Natural killer cell (primary cell): ENCODE results near the gene RAB29. TPM values are rescaled to one million over a fixed set of nuclear protein-coding genes. Genes with fewer than 3 reads are reported as not detected.

ENCODE experiments used
- ATAC-seq, 3 donors: fragments of 150-1000 bp in 2 of 3; fragments of 200-7000 bp in 1 of 3; cut with Tn5 transposase; 1 replicate in 1 of 3; 2 replicates in 2 of 3; pipeline ENCODE4 v1.10.0; 2021; ENCODE audit warnings: mild to moderate bottlenecking in 2 of 3, moderate library complexity in 2 of 3
- DNase-seq, 2 donors: peaks; one replicate each; pipeline versions ENCODE4 v3.0.0 to v3.0.0-alpha.2; 2013 to 2021; ENCODE audit warnings: mixed read lengths in 1 of 2
- H3K27ac ChIP-seq: one replicate; pipeline ENCODE4 v1.5.1; 2013; ENCODE audit warnings: mild to moderate bottlenecking, low read length
- H3K27me3 ChIP-seq: one replicate; pipeline ENCODE4 v1.6.1; 2013; ENCODE audit warnings: low read length; ENCODE audit not compliant: control insufficient read depth, insufficient read depth
- H3K36me3 ChIP-seq: one replicate; pipeline ENCODE4 v1.6.1; 2013; ENCODE audit warnings: low read length; ENCODE audit not compliant: control insufficient read depth, insufficient read depth
- H3K4me1 ChIP-seq: one replicate; pipeline ENCODE4 v1.6.1; 2013; ENCODE audit warnings: low read length; ENCODE audit not compliant: control insufficient read depth, insufficient read depth
- H3K4me3 ChIP-seq: one replicate; pipeline ENCODE4 v1.5.1; 2013; ENCODE audit warnings: low read length
- H3K9me3 ChIP-seq: one replicate; pipeline ENCODE4 v1.6.1; 2013; ENCODE audit warnings: low read length; ENCODE audit not compliant: control insufficient read depth, insufficient read depth
- H3K27ac Mint-ChIP-seq, 2 donors: one replicate each; pipeline ENCODE4 v1.8.0; 2022; ENCODE audit warnings: mild to moderate bottlenecking in 2 of 2, mixed read lengths in 2 of 2, moderate library complexity in 1 of 2
- H3K27me3 Mint-ChIP-seq, 2 donors: one replicate each; pipeline ENCODE4 v1.8.0; 2022; ENCODE audit warnings: low read depth in 2 of 2, mixed read lengths in 2 of 2
- H3K36me3 Mint-ChIP-seq: one replicate; pipeline ENCODE4 v1.8.0; 2022; ENCODE audit warnings: mixed read lengths
- H3K4me1 Mint-ChIP-seq, 2 donors: one replicate each; pipeline ENCODE4 v1.8.0; 2022; ENCODE audit warnings: mixed read lengths in 2 of 2
- H3K4me3 Mint-ChIP-seq: one replicate; pipeline ENCODE4 v1.8.0; 2022; ENCODE audit warnings: mild to moderate bottlenecking, moderate library complexity, mixed read lengths
- H3K9me3 Mint-ChIP-seq, 2 donors: one replicate each; pipeline ENCODE4 v1.8.0; 2022; ENCODE audit warnings: mixed read lengths in 2 of 2
- WGBS: methylation state at CpG from one replicate; pipeline ENCODE4 v1.1.7; 2013; ENCODE audit warnings: missing lambda C conversion rate; ENCODE audit not compliant: insufficient coverage; 5-methylcytosine and 5-hydroxymethylcytosine counted together
- intact Hi-C: fragments of 100-400 bp; cut with micrococcal nuclease; formaldehyde crosslinking; loops from one replicate; pipeline ENCODE4 v1.14.2; 2022
- total RNA-seq, 4 donors: library from RNA; stranded (reverse); fragments of 120-200 nt in 1 of 4; gene quantifications; one replicate each; pipeline versions ENCODE4 v1.2.3 to v1.2.4, GENCODE V29; 2013 to 2022
- TF ChIP-seq, protein P1 (sequence below): fragments of 200-600 bp; IDR thresholded peaks from one replicate; pipeline ENCODE4 v1.8.0; 2022; ENCODE audit warnings: antibody characterized with exemption

The RAB29 gene
- total RNA-seq, 3 donors from 2014 or later (not counting 1 experiment from before 2014, with no cell fraction given): 69.0 to 120 (median 95.1) TPM

DNA sequence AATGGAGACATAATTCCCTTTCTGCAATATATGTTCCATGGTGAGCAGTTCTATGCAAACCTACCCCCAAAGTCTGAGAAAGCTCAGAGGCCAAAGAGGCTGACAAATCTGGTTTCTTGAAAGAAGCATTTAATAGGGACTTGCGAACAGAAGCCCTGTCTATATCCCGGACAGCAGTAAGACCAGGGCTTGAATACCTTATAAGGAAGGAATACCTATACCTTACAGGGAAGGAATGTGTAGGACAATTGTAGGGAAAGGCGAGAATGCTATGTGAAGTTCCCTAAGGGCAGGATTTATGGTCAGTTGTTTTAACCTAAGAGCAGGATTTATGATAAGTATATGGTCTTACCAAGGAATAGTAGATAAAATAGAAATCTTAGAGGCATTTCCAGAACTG lies 42.7 kb upstream of the RAB29 start:
- TF ChIP-seq, protein P1, sequence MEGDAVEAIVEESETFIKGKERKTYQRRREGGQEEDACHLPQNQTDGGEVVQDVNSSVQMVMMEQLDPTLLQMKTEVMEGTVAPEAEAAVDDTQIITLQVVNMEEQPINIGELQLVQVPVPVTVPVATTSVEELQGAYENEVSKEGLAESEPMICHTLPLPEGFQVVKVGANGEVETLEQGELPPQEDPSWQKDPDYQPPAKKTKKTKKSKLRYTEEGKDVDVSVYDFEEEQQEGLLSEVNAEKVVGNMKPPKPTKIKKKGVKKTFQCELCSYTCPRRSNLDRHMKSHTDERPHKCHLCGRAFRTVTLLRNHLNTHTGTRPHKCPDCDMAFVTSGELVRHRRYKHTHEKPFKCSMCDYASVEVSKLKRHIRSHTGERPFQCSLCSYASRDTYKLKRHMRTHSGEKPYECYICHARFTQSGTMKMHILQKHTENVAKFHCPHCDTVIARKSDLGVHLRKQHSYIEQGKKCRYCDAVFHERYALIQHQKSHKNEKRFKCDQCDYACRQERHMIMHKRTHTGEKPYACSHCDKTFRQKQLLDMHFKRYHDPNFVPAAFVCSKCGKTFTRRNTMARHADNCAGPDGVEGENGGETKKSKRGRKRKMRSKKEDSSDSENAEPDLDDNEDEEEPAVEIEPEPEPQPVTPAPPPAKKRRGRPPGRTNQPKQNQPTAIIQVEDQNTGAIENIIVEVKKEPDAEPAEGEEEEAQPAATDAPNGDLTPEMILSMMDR: no peak
- H3K27me3 Mint-ChIP-seq: no peaks in the 10 kb centered on the region
- no peak overlapping the region for H3K27ac Mint-ChIP-seq
- Histone ChIP-seq H3K9me3 (no peaks in the 10 kb centered on the region), H3K27me3 (no peaks in the 10 kb centered on the region), H3K4me3 (no peak overlapping the region), H3K4me1 (peaks cover 11% of the 10 kb centered on the region), H3K27ac (no peak overlapping the region), H3K36me3 (no peaks in the 10 kb centered on the region)
- peaks cover 11 to 13% of the 10 kb centered on the region in 2 donors for H3K4me1 Mint-ChIP-seq
- WGBS: 93% methylated on average over 3 of the region's 3 CpGs
- intact Hi-C loops: no loop called here
- H3K4me3 Mint-ChIP-seq: no peak overlapping the region
- ATAC-seq (no peak), DNase-seq (no peak)
- no peaks in the 10 kb centered on the region for H3K36me3 Mint-ChIP-seq
- H3K9me3 Mint-ChIP-seq: no peaks in the 10 kb centered on the region

DNA sequence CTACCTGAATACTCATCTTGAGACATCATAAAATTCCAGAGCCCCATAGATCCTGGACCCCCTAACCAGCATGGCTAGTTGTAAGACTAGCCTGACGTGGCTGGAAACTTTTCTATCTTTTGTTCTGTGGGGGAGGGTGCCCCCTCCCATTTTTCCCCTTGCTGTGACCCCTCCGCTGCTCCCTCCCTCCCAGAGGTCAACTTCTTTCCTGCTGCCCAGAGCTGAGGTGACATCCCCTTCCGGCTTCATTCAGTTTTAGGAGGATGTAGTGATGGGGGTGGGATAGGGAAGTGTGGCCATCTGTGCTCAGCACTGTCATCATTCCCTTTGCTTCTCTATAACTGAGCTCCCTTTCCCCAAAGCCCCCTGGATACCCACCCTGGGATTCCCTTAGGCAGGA lies 42.1 kb upstream of the RAB29 start:
- no peak overlapping the region for H3K4me3 Mint-ChIP-seq
- H3K4me1 Mint-ChIP-seq: peaks cover 12 to 14% of the 10 kb centered on the region in 2 donors
- H3K4me3 ChIP-seq: no peak overlapping the region
- DNase-seq (no peak), ATAC-seq (no peak)
- H3K36me3 Mint-ChIP-seq: no peaks in the 10 kb centered on the region
- TF ChIP-seq, protein P1: no peak
- no peak overlapping the region for H3K27ac ChIP-seq
- no peaks in the 10 kb centered on the region for H3K27me3 Mint-ChIP-seq
- H3K36me3 ChIP-seq: no peaks in the 10 kb centered on the region
- no peak overlapping the region for H3K27ac Mint-ChIP-seq
- no peaks in the 10 kb centered on the region for H3K27me3 ChIP-seq
- H3K9me3 Mint-ChIP-seq: no peaks in the 10 kb centered on the region
- intact Hi-C loops: no loop called here
- peaks cover 14% of the 10 kb centered on the region for H3K4me1 ChIP-seq
- no peaks in the 10 kb centered on the region for H3K9me3 ChIP-seq
- 100% methylated on average over 1 of the region's 3 CpGs for WGBS

DNA sequence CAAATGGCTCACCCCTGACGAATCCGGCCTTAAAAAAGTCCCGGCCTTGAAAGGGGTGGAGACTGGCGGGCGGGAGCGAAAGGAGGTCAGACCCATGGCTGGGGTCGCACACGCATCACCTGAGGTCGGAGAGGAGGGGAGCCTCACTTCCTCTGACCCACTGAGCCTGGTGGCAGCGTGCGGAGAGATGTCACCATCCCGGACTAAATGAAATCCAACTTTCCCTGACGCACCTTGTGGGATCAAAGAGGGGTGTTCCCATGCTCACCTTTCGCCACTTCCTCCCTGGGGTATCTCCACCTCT lies 38.4 kb upstream of the RAB29 start:
- DNase-seq: peak in 1 of 2 donors; percentile 57

More for the DNA sequence above, 38.4 kb upstream of the RAB29 start:
- Histone ChIP-seq H3K9me3 (no peaks in the 10 kb centered on the region), H3K36me3 (peaks cover 5% of the 10 kb centered on the region), H3K4me3 (peak overlapping the region; percentile 91), H3K4me1 (peaks cover 37% of the 10 kb centered on the region), H3K27ac (peak overlapping the region; percentile 63), H3K27me3 (no peaks in the 10 kb centered on the region)
- intact Hi-C loops: loop anchor here (1.0 kb wide), 2 partner anchors 37 to 38 kb away; partner anchors contain the start of genes PM20D1 and RAB29
- Mint-ChIP-seq H3K27ac (peak overlapping the region; percentile 85 to 88), H3K9me3 (no peaks in the 10 kb centered on the region), H3K27me3 (no peaks in the 10 kb centered on the region), H3K36me3 (no peaks in the 10 kb centered on the region), H3K4me3 (peak overlapping the region; percentile 91), H3K4me1 (peaks cover 46 to 47% of the 10 kb centered on the region in 2 donors)
- whole genome bisulfite sequencing: 1% methylated on average over 13 of the region's 14 CpGs
- ATAC-seq: no peak
- TF ChIP-seq, protein P1: no peak
